Activated naive CD4-positive, alpha-beta T cell (primary cell): Measurements from ENCODE around the gene ABHD4.
"Not testable (repeated sequence)": the region's sequence is repeated elsewhere in the genome, so short reads cannot be mapped to it uniquely, and the experiment has no call there.

Experiments used
- DNase-seq, 4 experiments: peaks; one replicate each; lab custom pipeline; 2025; lab: John Stamatoyannopoulos, UW

The ABHD4 gene

DNA sequence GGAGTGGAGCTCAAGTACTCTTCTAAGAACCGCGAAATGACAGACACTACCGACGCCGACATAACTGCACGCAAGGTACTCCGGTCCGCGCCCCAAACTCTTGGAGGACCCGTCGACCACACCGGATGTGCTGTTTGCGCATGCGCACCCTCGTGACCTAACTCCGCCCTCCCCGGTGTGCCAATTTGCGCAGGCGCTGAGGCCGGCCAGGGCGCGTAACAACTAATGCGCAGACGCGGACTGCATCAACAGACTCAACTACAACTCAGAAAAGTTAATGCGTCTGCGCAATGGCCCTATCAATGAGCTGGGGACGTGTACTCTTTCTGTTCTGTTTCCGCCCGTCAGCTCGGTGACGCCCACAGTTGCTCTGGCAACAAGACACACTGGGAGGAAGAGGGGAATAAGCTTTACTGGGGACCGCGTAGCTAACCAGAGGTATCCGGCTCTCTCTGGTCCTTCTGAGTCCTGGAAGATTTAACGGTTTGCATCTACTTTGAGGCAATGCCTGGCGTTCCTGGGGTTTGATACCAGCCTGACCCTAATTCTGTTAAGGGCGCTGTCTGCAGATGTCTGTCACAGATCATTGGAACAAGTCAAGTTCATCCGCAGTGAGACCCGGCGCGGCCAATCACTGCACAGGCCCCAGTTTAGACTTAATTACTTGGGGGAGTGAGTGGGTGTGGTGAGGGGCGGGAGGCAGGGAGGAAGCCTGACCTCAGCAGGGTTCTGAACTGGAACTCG, 8.8 kb upstream of the ABHD4 start, which contains the start of gene DAD1:
Gene DAD1 (minus strand): TSS at position 129 of the 744 bp plus-strand sequence. CDS start 67 bp downstream, at position 62.
- DNase-seq = peak; percentile 97 to 99 (median 98)

DNA sequence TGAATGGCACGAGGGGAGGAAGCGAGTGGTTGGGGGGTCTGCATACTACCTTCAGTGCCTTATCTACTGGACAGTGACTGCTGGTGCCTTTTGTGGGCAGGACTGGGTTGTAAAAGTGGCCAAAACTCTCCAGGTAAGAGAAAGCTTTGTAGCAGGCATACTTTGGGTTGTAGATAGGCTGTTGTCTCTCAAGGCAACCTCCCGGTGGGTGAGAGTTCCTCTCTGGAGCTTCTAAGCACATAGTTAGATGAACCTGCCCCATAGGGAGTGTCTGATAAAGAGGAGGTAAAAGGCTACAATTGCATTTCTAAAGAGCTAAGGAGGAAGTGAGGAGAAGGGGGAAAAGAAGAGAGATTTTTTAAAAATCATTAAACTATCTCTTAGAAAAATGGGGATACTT, 4.9 kb upstream of the ABHD4 start:
- DNase-seq = no peak

- no peak for DNase-seq
These were observed 4.5 kb upstream of the ABHD4 start for GRCh38 chr14:22593601-22594000.

GRCh38 chr14:22594156-22594716, 3.9 kb upstream of the ABHD4 start:
- DNase-seq = no peak

DNA sequence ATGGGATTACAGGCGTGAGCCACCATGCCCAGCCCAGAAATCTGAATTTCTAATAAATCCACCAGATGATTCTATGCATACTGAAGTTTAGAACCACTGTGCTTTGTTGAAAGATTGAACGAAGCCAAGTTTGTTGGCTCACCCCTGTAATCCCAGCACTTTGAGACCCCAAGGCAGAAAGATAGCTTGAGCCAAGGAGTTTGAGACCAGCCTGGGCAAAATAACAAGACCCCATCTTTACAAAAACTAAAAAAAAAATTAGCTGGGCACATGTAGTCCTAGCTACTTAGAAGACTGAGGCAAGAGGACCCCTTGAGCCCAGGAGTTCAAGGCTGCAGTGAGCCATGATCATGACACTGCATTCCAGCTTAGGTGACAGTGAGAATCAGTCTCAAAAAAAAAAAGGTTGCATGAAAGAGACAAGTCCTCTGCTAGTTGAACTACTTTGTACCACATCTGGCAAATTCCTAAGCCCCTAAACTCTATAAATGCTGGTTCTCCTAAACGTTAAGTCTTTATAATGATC, 1.7 kb upstream of the ABHD4 start:
- DNase-seq = no peak

DNA sequence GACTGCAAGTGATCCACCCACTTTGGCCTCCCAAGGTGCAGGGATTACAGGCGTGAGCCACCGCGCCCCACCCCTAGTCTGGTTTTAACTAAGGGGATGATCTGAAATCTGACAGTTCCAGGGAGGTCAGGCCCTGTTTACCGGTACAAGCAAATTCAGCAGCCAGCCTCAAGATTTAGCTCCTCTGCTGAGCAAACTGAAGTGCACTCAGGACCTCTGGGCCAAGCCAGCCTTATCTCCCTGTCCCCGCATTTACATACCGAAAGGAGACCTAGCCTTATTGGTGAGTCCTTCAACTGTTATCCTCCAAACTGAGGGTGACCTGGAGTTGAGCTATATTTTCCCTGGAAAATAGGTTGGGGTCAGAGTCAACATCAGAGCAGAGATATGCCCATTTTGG, 835 bp upstream of the ABHD4 start:
- DNase-seq = no peak

DNA sequence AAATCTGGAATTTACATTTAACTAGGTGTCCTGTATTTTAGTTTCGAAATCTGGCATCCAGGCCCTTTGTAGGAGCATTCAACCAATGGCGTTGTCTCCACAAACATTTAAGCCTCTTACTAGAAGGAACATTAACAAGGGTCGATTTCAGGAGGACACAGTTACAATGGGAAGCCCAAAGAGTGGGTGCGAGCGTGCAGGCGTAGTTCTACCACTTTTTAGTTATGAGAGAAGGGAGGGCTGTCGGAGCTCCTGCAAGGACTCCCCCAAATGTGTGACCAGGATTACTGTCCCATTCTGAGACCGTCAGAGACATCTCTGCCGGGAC, 365 bp upstream of the ABHD4 start:
- no peak for DNase-seq

GRCh38 chr14:22598896-22599244, 770 bp downstream of the ABHD4 start:
- DNase-seq = no peak

DNA sequence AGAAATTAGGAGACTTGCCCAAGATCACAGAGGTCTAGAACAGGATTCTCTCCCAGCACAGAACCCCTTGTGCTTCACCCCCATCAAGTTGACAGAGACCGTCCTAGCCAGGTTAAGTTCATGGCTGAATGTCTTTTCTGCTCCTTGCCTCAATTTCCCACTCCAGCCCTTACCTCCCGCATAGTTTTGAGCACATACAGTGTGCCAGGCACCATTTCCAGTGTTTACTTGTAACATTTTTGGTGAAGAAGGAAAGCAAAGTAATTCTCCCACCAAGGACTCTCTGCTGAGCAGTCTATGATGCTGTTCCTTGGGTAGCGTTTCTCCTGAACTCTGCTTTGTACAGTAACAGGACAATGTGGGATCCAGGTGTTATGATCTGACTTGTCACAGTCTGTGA, 1.2 kb downstream of the ABHD4 start:
- no peak for DNase-seq

DNA sequence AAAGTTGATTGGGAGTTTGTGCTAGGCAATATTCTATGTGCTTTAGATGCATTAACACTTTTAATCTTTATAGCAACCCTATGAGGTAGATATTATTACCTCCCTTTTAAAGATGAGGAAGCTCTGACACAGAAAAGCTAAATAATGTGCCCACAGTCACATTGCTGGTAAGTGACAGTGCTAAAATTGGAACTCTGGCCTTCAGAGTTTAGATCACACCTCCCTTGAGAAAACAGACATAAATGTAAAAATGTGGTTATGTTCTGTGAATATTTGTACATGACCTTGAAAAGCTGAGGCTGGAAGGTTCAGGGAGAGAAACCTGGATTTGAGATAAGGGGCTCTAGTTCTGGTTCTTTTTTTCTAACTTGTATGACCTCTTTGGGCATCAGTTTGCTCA, 1.9 kb downstream of the ABHD4 start:
- DNase-seq = no peak

DNA sequence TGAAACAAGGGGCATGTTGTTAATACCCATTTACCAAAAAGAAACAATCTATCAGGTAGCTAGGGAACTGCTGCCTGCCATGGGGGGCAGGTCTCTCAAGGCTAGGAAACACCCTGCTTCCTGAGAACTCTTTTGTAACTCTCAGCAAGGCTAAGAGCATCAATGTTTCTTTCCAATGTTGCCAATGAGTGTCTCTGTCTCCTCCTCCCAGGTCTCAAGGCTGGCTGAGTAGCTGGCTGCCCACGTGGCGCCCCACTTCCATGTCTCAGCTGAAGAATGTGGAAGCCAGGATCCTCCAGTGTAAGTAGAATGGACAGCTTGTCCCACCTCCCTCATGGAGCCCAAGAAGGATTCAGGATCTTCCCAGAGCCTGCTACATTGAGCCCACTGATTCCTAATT, 3.4 kb downstream of the ABHD4 start:
- no peak for DNase-seq

GRCh38 chr14:22601996-22602395, 3.9 kb downstream of the ABHD4 start:
- DNase-seq = no peak

- DNase-seq = no peak
These were observed 4.8 kb downstream of the ABHD4 start for GRCh38 chr14:22602862-22603261.

DNA sequence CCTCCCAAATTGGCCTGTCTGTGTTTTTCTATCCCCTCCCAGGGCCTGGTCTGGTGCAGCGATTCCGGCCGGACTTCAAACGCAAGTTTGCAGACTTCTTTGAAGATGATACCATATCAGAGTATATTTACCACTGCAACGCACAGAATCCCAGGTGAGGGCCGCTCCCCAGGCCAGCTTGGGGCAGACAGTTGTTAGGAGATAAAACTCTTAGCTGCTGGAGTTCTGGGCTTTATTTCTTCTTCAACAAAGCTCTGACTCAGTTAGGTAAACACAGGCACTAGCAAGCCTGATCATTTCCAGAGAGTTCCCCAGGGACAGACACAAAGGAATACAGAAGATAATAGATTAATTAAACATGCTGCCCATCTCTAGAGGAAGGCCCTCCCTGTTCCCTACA, 8.3 kb downstream of the ABHD4 start:
- no peak for DNase-seq

DNA sequence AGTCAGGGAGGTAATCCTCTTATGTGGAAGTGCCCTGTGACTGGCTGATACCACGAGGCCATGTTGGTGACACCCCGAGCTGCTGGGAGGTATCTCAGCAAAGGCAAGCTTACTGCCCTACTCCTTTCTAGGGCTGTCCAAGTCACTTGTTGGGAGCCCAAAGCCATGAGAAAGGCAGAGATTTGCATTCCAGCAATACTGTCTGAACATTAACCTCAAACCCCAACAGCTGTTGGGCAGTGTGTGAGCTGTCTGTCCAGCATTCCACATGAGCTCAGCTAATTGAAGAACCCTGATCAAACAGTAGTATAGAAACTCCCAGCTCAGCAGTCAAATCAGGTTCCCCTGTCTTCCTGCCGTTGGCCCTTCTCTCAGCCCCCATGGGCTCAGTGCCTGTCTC, 9.2 kb downstream of the ABHD4 start:
- DNase-seq = no peak

DNA sequence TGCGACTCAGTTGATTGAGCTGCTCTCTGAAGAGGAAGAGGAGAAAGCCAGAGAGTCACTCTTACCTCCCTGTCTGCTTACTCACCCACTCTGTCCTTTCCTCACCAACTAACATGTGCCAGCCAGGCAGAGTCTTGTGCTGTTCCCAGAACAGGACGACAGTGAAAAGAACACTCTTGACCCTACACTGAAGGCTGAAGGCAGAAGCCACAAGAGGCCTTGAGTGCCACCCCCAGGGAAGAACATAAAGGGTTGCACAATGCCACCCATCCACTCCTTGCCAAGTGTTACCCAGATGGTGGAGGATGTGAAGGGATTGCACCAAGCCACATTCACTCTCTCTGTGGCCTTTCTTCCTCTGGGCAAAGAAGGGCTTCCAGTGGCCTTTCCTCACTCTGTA, 12.8 kb downstream of the ABHD4 start:
- no peak for DNase-seq

DNA sequence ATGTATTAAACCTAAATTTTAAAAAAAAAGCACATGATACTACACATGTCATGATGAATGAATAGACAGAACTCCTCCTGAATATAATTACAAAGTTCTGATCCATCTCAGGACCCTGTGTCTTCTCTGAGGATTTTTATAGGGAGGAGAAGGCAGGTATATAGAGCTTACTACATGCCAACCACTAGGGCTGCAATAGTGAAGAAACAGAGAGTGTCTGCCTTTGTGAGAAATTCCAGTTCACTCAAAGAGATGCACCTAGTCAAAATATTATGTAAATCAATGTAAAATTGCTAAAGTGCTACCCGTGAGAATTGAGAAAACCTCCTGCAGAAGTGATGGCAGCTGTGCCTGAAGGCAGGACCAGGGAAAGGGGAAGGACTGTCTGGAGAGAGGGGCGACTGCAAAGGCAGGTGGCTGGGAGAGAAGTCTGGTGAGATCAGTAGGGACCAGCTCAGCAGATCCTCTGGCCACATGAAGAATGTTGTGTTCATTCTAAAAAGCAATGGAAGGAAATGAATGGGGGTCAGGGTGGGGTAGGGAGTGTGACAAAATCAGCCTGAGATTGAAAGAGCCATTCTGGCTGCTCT, 15.1 kb downstream of the ABHD4 start:
- DNase-seq = no peak

DNA sequence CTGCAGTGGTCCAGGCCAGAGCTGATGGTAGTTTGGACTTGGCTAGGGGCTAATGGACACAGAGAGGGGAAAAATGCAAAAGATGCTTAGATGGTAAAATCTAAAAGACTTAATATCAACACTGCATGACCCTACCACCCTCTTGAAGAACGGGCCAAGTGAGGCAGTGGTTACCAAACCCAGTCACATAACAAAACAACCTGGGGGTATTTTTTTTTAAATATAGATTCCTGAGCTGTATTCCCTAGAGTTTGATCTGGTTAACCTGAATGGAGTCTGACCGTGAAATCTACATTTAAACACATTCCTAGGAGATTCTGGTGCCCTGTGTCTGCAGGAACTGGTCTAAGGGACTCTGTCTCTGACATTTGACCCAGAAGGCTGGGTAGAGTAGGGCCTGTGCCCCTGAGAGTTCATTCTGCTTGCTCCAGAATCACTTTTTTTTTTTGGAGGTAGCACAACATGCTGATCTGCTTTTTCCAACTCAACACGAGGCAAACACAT, 15.7 kb downstream of the ABHD4 start:
- DNase-seq = no peak

- DNase-seq = no peak
These were observed 16.2 kb downstream of the ABHD4 start for GRCh38 chr14:22614240-22614799.

- not testable (repeated sequence) for DNase-seq
These were observed 17.7 kb downstream of the ABHD4 start for GRCh38 chr14:22615765-22616164.

GRCh38 chr14:22622255-22622654, 24.2 kb downstream of the ABHD4 start:
- no peak for DNase-seq

- DNase-seq = no peak
These were observed 24.9 kb downstream of the ABHD4 start for GRCh38 chr14:22623047-22623446.

GRCh38 chr14:22626590-22626989, 28.5 kb downstream of the ABHD4 start:
- DNase-seq = no peak
